NCI-H2196 (cell line): ENCODE data around the gene BANP.
"Not testable (repeated sequence)": the region's sequence is repeated elsewhere in the genome, so short reads cannot be mapped to it uniquely, and the experiment has no call there.

Experiments used
- DNase-seq: peaks from one replicate; lab custom pipeline; 2025; ENCODE audit not compliant: unreplicated experiment; lab: John Stamatoyannopoulos, UW

Gene BANP

DNA sequence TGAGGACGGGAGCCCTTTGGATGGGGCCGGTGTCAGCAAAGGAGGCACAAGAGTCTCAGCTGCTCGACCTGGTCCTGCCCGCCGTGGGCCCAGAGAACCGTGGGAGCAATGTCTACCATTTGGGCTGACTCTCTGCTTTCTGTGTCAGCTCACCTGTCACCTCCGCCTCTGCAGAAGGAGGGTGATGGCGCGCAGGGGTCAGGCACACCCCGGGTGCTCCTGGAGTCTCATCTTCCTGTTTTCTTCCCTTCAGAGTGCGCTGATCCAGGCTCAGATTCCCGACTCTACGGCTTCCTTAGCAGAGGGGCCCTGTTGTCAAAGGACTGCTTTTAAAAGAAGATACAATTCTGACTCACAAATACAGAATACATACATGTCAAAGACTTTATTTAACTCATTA, 167.1 kb downstream of the BANP start:
- no peak for DNase-seq

DNA sequence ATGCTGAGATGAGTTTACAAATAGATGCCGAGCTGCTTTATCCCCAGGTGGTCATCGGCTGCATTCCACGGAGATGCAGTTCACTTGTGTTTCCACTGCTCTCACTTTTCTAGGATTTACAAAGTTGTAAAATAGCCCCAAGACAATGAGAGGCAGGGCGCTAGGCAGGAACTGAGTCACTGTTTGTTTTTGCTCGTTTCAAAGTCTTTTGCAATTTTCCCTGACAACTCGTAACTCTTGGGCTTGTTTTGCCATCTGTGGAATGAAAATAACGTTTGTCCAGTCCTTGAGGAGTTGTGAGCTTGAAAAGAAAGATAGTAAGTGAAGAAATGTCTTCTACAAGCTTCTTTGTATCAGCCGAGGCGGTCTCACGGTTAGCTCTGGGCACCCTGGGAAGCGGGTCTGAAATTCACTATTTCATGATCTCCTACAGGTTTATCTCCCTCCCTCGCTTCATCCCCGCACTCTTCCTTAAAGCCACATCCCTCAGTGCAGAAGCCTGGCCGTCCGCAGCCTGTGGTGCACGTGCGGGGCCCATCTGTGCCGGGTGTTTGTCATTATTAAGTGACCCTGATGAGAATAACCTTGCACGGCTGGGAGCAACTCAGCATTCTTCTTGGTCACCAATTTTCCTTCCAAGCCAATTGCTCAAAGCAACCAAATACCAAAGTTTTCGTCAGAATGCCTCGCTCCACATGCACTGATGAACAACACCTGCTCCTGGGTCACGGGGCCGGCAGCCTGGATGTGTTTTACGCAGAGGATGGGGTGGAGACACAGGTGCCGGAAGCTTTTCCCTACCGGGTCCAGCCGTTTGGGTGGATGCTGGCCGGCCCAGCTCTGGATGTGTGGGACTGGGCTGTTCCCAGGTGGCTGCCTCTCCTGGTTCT, 167.9 kb downstream of the BANP start:
- not testable (repeated sequence) for DNase-seq

DNA sequence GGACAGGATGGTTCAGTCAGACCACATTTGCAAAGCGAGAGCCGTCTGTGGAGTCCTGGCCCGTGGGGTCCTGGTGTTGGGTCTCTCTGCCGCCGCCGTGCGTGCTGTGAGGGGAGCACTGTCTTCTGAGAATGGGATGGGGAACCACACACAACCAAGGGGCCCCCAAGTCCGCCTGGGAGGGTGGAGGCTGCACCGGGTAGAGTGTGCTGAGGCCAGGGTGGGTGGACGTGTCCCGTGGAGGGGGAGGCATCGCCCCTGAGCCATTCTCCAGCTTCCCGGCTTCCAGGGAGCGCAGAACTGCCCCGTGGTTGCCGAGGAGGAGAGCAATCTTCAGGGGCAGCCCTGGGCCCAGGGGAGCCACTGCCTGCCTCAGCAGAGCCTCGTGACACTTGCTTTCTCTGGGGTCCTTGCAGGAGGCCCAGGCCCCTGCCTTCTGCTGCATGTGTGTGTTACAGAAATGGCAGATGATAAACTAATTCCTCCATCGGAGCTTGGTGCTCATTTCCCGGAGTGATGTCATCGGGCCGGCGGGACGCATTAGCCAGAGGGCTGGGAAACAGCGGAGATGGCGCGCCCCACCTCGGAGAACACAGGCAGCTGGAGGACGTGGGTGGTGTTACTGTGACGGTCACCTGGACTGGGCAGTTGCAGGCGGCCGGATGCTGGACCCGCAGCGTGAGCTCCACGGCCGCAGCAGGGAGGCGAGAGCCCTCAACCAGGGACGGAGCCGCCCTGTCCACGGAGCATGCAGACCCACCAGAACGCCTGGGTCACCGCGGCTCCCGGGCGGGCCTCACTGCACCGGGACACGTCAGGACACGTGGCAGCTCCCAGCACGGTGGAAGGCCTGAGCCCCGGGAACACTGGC, 168.9 kb downstream of the BANP start:
- not testable (repeated sequence) for DNase-seq

DNA sequence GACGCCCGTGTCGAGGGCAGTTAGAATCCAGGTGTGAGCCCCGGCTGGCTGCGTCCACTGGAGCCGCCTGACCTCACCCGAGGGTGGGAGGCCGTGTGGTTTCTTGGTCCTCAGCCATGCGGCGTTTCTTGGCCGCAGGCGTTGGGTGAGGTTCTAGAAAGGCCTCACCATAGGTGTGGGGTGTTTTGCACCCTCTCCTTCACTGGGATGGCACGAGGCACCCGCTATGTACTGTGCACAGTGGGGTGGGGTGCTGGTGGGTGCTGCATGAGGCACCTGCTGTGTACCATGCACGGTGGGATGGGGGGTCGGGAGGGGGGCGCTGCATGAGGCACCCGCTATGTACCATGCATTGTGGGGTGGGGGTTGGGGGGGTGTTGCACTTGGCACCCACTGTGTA, 169.6 kb downstream of the BANP start:
- no peak for DNase-seq

DNA sequence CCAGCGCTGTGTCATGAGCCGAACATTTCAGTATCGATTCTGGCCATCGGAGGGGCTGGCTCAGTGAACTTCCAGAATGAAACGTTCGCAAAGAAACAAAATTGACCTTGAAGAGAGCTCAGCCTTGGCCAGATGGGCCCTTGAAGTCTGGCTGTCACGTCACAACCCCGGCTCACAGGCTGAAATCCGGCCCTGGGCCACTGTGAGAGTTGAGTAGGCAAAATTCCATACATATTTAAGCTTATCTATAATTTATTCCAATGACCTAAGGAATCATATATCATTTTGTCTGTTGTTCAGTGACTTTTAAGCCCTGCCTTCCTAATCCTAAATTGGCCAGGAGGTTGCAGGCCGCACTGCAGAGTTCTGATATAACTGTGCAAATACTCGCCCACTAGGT, 170.2 kb downstream of the BANP start:
- not testable (repeated sequence) for DNase-seq

DNA sequence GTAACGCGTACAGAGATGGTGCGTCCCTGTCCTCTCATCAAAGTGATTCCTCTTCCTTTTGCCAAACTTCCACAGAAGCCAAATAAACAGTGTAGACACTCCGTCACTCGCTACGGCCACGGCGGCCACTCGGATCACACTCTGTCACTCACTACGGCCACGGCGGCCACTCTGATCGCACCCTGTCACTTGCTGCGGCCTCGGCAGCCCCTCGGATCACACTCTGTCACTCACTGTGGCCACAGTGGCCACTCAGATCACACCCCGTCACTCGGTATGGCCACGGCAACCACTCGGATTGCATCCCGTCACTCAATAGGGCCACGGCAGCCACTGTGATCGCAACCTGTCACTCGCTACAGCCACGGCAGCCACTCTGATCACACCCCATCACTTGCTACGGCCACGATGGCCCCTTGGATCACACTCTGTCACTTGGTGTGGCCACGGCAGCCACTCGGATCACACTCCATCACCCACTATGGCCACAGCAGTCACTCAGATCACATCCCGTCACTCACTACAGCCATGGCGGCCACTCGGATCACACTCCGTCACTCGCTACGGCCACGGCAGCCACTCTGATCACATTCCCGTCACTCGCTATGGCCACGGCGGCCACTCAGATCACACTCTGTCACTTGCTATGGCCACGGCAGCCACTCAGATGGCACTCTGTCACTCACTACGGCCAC, 170.8 kb downstream of the BANP start:
- no peak for DNase-seq
